Natural killer cell (primary cell): ENCODE results near the gene MPPED1. TPM values are rescaled to one million over a fixed set of nuclear protein-coding genes. Genes with fewer than 3 reads are reported as not detected.

ENCODE experiments used
- ATAC-seq, 3 donors: fragments of 150-1000 bp in 2 of 3; fragments of 200-7000 bp in 1 of 3; cut with Tn5 transposase; 1 replicate in 1 of 3; 2 replicates in 2 of 3; pipeline ENCODE4 v1.10.0; 2021; ENCODE audit warnings: mild to moderate bottlenecking in 2 of 3, moderate library complexity in 2 of 3
- DNase-seq, 2 donors: peaks; one replicate each; pipeline versions ENCODE4 v3.0.0 to v3.0.0-alpha.2; 2013 to 2021; ENCODE audit warnings: mixed read lengths in 1 of 2
- H3K27ac ChIP-seq: one replicate; pipeline ENCODE4 v1.5.1; 2013; ENCODE audit warnings: mild to moderate bottlenecking, low read length
- H3K27me3 ChIP-seq: one replicate; pipeline ENCODE4 v1.6.1; 2013; ENCODE audit warnings: low read length; ENCODE audit not compliant: control insufficient read depth, insufficient read depth
- H3K36me3 ChIP-seq: one replicate; pipeline ENCODE4 v1.6.1; 2013; ENCODE audit warnings: low read length; ENCODE audit not compliant: control insufficient read depth, insufficient read depth
- H3K4me1 ChIP-seq: one replicate; pipeline ENCODE4 v1.6.1; 2013; ENCODE audit warnings: low read length; ENCODE audit not compliant: control insufficient read depth, insufficient read depth
- H3K4me3 ChIP-seq: one replicate; pipeline ENCODE4 v1.5.1; 2013; ENCODE audit warnings: low read length
- H3K9me3 ChIP-seq: one replicate; pipeline ENCODE4 v1.6.1; 2013; ENCODE audit warnings: low read length; ENCODE audit not compliant: control insufficient read depth, insufficient read depth
- H3K27ac Mint-ChIP-seq, 2 donors: one replicate each; pipeline ENCODE4 v1.8.0; 2022; ENCODE audit warnings: mild to moderate bottlenecking in 2 of 2, mixed read lengths in 2 of 2, moderate library complexity in 1 of 2
- H3K27me3 Mint-ChIP-seq, 2 donors: one replicate each; pipeline ENCODE4 v1.8.0; 2022; ENCODE audit warnings: low read depth in 2 of 2, mixed read lengths in 2 of 2
- H3K36me3 Mint-ChIP-seq: one replicate; pipeline ENCODE4 v1.8.0; 2022; ENCODE audit warnings: mixed read lengths
- H3K4me1 Mint-ChIP-seq, 2 donors: one replicate each; pipeline ENCODE4 v1.8.0; 2022; ENCODE audit warnings: mixed read lengths in 2 of 2
- H3K4me3 Mint-ChIP-seq: one replicate; pipeline ENCODE4 v1.8.0; 2022; ENCODE audit warnings: mild to moderate bottlenecking, moderate library complexity, mixed read lengths
- H3K9me3 Mint-ChIP-seq, 2 donors: one replicate each; pipeline ENCODE4 v1.8.0; 2022; ENCODE audit warnings: mixed read lengths in 2 of 2
- WGBS: methylation state at CpG from one replicate; pipeline ENCODE4 v1.1.7; 2013; ENCODE audit warnings: missing lambda C conversion rate; ENCODE audit not compliant: insufficient coverage; 5-methylcytosine and 5-hydroxymethylcytosine counted together
- intact Hi-C: fragments of 100-400 bp; cut with micrococcal nuclease; formaldehyde crosslinking; loops from one replicate; pipeline ENCODE4 v1.14.2; 2022
- total RNA-seq, 4 donors: library from RNA; stranded (reverse); fragments of 120-200 nt in 1 of 4; gene quantifications; one replicate each; pipeline versions ENCODE4 v1.2.3 to v1.2.4, GENCODE V29; 2013 to 2022
- TF ChIP-seq, protein P1 (sequence below): fragments of 200-600 bp; IDR thresholded peaks from one replicate; pipeline ENCODE4 v1.8.0; 2022; ENCODE audit warnings: antibody characterized with exemption

Gene MPPED1
- total RNA-seq, 3 donors from 2014 or later (not counting 1 experiment from before 2014, with no cell fraction given), result not detected

DNA sequence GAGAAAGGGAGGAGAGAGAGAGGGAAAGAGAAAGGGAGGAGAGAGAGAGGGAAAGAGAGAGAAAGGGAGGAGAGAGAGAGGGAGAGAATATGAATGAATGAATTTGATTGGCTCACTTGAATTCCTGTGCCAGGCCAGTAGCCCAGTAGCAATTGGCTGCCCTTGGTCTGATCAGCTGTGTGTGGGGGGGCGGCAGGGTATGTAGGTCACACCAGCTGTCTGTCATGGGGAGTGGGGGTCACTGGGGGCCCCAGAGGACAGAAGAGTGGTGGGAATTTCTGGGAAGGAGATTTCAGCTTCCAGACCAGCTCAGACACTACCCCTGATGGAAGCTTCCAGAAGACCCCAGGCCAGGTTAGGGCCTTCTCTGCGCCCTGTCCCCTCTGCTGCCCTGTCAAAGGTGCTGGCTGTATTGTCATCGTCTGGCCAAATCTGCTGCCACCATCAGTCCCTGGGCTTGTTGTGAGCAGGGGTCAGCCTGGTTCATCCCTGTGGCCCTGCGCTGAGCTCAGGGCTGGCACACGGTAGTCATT, 21.1 kb downstream of the MPPED1 start:
- DNase-seq (no peak), ATAC-seq (no peak)
- TF ChIP-seq, protein P1, sequence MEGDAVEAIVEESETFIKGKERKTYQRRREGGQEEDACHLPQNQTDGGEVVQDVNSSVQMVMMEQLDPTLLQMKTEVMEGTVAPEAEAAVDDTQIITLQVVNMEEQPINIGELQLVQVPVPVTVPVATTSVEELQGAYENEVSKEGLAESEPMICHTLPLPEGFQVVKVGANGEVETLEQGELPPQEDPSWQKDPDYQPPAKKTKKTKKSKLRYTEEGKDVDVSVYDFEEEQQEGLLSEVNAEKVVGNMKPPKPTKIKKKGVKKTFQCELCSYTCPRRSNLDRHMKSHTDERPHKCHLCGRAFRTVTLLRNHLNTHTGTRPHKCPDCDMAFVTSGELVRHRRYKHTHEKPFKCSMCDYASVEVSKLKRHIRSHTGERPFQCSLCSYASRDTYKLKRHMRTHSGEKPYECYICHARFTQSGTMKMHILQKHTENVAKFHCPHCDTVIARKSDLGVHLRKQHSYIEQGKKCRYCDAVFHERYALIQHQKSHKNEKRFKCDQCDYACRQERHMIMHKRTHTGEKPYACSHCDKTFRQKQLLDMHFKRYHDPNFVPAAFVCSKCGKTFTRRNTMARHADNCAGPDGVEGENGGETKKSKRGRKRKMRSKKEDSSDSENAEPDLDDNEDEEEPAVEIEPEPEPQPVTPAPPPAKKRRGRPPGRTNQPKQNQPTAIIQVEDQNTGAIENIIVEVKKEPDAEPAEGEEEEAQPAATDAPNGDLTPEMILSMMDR, result no peak
- no peaks in the 10 kb centered on the region for H3K9me3 Mint-ChIP-seq
- no peaks in the 10 kb centered on the region for H3K4me1 Mint-ChIP-seq
- intact Hi-C loops, result no loop called here
- no peaks in the 10 kb centered on the region for H3K4me1 ChIP-seq
- no peak overlapping the region for H3K27ac Mint-ChIP-seq
- no peaks in the 10 kb centered on the region for H3K36me3 Mint-ChIP-seq
- H3K27ac ChIP-seq, result no peak overlapping the region
- no peak overlapping the region for H3K4me3 Mint-ChIP-seq
- peaks cover 22 to 23% of the 10 kb centered on the region in 2 donors for H3K27me3 Mint-ChIP-seq
- no peaks in the 10 kb centered on the region for H3K36me3 ChIP-seq
- H3K9me3 ChIP-seq, result no peaks in the 10 kb centered on the region
- WGBS, result 87% methylated on average over 5 of the region's 5 CpGs
- no peaks in the 10 kb centered on the region for H3K27me3 ChIP-seq
- no peak overlapping the region for H3K4me3 ChIP-seq

DNA sequence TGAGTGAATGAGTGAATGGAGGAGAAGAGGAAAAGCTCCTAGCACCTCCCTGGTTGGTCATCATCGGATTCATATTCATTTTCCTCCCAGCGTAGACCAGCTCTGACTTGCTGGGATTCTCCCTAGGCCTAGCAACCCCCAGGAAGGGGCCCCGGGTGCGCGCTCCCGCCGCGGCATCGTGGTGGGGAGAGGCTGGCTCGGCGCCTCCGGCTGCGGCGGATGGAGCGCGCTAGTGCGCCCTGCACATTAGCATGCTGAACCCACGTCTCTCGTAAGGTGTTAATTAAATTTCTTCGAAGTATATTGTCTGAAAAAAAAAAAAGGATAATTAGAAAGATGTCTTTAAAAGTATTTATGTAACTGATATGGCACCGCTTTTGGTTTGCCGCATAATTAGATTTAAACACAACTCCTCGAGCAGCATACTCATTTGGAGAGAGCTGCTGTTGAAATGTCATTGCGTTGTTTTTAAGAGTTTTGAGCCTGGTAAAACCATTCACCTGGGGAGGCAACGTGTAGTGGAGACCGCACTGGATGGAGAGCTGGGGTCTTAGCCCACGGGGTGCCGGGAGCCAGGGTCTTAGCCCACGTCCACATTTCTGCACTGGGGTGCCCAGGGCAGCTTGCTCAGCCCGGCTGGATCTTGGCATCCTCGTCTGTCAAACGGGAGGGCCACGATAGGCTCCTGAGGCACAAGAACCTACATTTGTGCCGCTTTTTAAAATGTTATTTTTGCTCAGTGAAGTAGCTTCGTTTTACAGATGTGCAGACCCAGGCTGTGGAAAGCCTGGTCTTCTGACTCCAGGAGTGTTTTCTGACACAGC, 21.8 kb downstream of the MPPED1 start:
- H3K27ac Mint-ChIP-seq, result no peak overlapping the region
- no peak overlapping the region for H3K4me3 Mint-ChIP-seq
- H3K27me3 Mint-ChIP-seq, result peaks cover 23 to 24% of the 10 kb centered on the region in 2 donors
- Histone ChIP-seq H3K4me3 (no peak overlapping the region), H3K27ac (no peak overlapping the region), H3K36me3 (no peaks in the 10 kb centered on the region), H3K27me3 (no peaks in the 10 kb centered on the region), H3K4me1 (no peaks in the 10 kb centered on the region), H3K9me3 (no peaks in the 10 kb centered on the region)
- TF ChIP-seq, protein P1, result no peak
- H3K9me3 Mint-ChIP-seq, result no peaks in the 10 kb centered on the region
- no peaks in the 10 kb centered on the region for H3K4me1 Mint-ChIP-seq
- no peaks in the 10 kb centered on the region for H3K36me3 Mint-ChIP-seq
- 90% methylated on average over 35 of the region's 35 CpGs for WGBS
- ATAC-seq (no peak), DNase-seq (no peak)
- intact Hi-C loops, result no loop called here

DNA sequence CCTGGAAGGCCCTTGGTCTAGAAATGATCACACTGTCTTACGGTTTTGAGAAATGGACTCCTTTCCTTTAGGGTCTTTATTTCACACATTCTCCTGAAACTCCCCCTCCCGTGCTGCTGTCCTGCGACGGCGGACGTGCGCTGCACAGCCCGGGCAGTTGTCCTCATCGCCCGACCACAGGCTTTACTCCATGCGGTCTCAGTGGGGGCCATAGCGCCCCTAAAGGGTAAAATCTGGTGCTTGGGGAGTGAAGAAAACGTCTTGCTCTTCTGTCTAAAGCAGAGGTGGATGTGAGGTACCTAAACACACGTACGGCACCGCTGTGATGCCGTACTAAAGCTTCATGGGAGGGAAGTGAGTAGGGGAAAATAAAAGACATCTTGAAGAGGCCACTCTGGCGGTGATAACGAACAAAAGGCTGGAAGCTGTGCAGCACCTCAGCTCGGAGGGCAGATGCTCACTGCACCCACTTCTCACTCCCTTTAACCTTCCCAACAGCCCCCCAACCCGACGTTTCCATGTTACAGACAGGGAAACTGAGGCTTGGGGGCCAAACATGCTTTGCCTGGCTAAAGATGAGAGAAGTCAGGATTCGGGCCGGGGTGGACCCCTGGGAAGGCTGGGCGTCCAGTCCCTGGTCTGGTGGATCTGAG, 22.6 kb downstream of the MPPED1 start:
- WGBS, result 87% methylated on average over 25 of the region's 25 CpGs
- intact Hi-C loops, result no loop called here
- Histone ChIP-seq H3K36me3 (no peaks in the 10 kb centered on the region), H3K4me1 (no peaks in the 10 kb centered on the region), H3K27ac (no peak overlapping the region), H3K27me3 (no peaks in the 10 kb centered on the region), H3K9me3 (no peaks in the 10 kb centered on the region), H3K4me3 (no peak overlapping the region)
- TF ChIP-seq, protein P1, result no peak
- H3K4me1 Mint-ChIP-seq, result no peaks in the 10 kb centered on the region
- ATAC-seq (no peak), DNase-seq (no peak)
- no peak overlapping the region for H3K27ac Mint-ChIP-seq
- H3K9me3 Mint-ChIP-seq, result no peaks in the 10 kb centered on the region
- peaks cover 19 to 21% of the 10 kb centered on the region in 2 donors for H3K27me3 Mint-ChIP-seq
- H3K4me3 Mint-ChIP-seq, result no peak overlapping the region
- no peaks in the 10 kb centered on the region for H3K36me3 Mint-ChIP-seq
